PC-9 (cell line): ENCODE data around the gene SLC35A1. TPM values are rescaled to one million over a fixed set of nuclear protein-coding genes. Genes with fewer than 3 reads are reported as not detected.

Experiments
- BruUV-seq: library from RNA; stranded (reverse); fragments of 400-500 nt; replicated peaks from 2 replicates; lab custom pipeline; 2021; lab: Mats Ljungman, UMichigan
- CTCF ChIA-PET: fragments of 300-600 bp; sonication (Branson Sonifier 250); formaldehyde crosslinking; loops from one replicate; lab custom pipeline; 2022; ENCODE audit warnings: antibody characterized with exemption; lab: Charles Lee
- POLR2A ChIA-PET: fragments of 300-600 bp; sonication (Branson Sonifier 250); formaldehyde crosslinking; loops from one replicate; lab custom pipeline; 2022; ENCODE audit warnings: antibody characterized with exemption; ENCODE audit not compliant: unreplicated experiment; lab: Charles Lee
- DNase-seq, 2 experiments: peaks; one replicate each; pipeline versions ENCODE4 v3.0.0 to v3.0.0-alpha.2; 2015 to 2022; ENCODE audit warnings: mixed read lengths in 1 of 2
- H2AFZ ChIP-seq: fragments of 200-600 bp; sonication (generic); 2 replicates; pipeline ENCODE4 v1.8.1; 2017; ENCODE audit warnings: antibody characterized with exemption
- H3F3A ChIP-seq: fragments of 200-600 bp; sonication (generic); 2 replicates; pipeline ENCODE4 v1.8.1; 2017; ENCODE audit warnings: antibody characterized with exemption, mild to moderate bottlenecking, low read depth; ENCODE audit not compliant: insufficient read depth
- H3K27ac ChIP-seq: fragments of 200-600 bp; sonication (generic); 2 replicates; pipeline ENCODE4 v1.6.1; 2016; ENCODE audit warnings: mixed run types
- H3K27me3 ChIP-seq: fragments of 200-600 bp; sonication (generic); 2 replicates; pipeline ENCODE4 v1.6.1; 2016; ENCODE audit warnings: low read depth, mixed run types; ENCODE audit not compliant: insufficient read depth
- H3K36me3 ChIP-seq: fragments of 200-600 bp; sonication (generic); 2 replicates; pipeline ENCODE4 v1.6.1; 2016; ENCODE audit warnings: low read depth, mixed run types
- H3K4me1 ChIP-seq: fragments of 200-600 bp; sonication (generic); replicated peaks from 2 replicates; pipeline ENCODE4 v1.6.1; 2016; ENCODE audit warnings: mixed run types; ENCODE audit not compliant: insufficient read depth
- H3K4me2 ChIP-seq: fragments of 200-600 bp; sonication (generic); 2 replicates; pipeline ENCODE4 v1.6.1; 2017; ENCODE audit warnings: mixed run types
- H3K4me3 ChIP-seq: fragments of 200-600 bp; sonication (generic); 2 replicates; pipeline ENCODE4 v1.6.1; 2016; ENCODE audit warnings: mixed run types
- H3K79me2 ChIP-seq: fragments of 200-600 bp; sonication (generic); 2 replicates; pipeline ENCODE4 v1.6.1; 2017; ENCODE audit warnings: low read depth, mixed run types
- H3K9me2 ChIP-seq: fragments of 200-600 bp; sonication (generic); 2 replicates; pipeline ENCODE4 v1.8.1; 2017; ENCODE audit warnings: mild to moderate bottlenecking; ENCODE audit not compliant: insufficient read depth
- H3K9me3 ChIP-seq: fragments of 200-600 bp; sonication (generic); 2 replicates; pipeline ENCODE4 v1.8.1; 2016; ENCODE audit warnings: low read depth; ENCODE audit not compliant: insufficient read depth
- H4K20me1 ChIP-seq: fragments of 200-600 bp; sonication (generic); 2 replicates; pipeline ENCODE4 v1.8.1; 2017; ENCODE audit not compliant: insufficient read depth
- EZH2 ChIP-seq: fragments of 200-600 bp; sonication (generic); IDR thresholded peaks from 2 replicates; pipeline ENCODE4 v1.8.0; 2017; ENCODE audit warnings: antibody characterized with exemption, low read depth
- intact Hi-C: fragments of 100-400 bp; cut with micrococcal nuclease; formaldehyde crosslinking; loops from one replicate; pipeline ENCODE4 v1.10.0; 2022; ENCODE audit not compliant: unreplicated experiment
- total RNA-seq: library from RNA; stranded (reverse); gene quantifications from 2 replicates; pipeline ENCODE4 v1.2.3, GENCODE V29; 2021
- TF ChIP-seq, protein P1 (sequence below): fragments of 200-600 bp; sonication (generic); conservative IDR thresholded peaks from 2 replicates; pipeline ENCODE4 v1.6.1; 2017; ENCODE audit warnings: mixed run types, antibody characterized with exemption, mild to moderate bottlenecking, moderate library complexity

Gene SLC35A1
- total RNA-seq, 1 experiment from 2014 or later: 9.3 TPM

DNA sequence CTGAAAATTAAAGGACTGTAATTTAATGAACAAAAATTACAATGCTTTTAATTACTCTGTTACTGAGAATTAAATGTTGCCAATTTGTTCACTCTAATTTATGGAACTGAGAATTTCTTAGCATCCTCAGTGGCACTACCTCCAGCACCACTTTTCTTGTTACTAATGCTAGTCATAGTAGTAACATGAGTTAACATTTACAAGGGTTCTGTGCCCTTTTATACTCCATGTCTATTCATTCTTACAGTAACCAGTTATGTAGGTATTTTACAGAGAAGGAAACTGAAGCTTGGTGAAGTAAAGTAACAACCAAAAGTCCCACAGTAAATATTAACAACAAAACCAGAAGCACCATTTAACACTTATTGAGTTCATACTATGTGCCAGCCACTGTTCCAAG, 82.7 kb downstream of the SLC35A1 start:
- ChIA-PET CTCF (no interaction called here), POLR2A (no interaction called here)
- Histone ChIP-seq H3K4me1 (no peaks in the 10 kb centered on the region), H3K36me3 (no peaks in the 10 kb centered on the region; the same call in 1 of the 2 replicates), H3K9me2 (no peaks in the 10 kb centered on the region), H3K27ac (no peak overlapping the region), H3K9me3 (no peaks in the 10 kb centered on the region), H3K4me3 (no peak overlapping the region), H3K4me2 (no peak overlapping the region), H2AFZ (no peak overlapping the region), H3K27me3 (no peaks in the 10 kb centered on the region), H3F3A (no peaks in the 10 kb centered on the region), H4K20me1 (no peaks in the 10 kb centered on the region; the same call in 1 of the 2 replicates), H3K79me2 (no peaks in the 10 kb centered on the region)
- TF ChIP-seq, protein P1, sequence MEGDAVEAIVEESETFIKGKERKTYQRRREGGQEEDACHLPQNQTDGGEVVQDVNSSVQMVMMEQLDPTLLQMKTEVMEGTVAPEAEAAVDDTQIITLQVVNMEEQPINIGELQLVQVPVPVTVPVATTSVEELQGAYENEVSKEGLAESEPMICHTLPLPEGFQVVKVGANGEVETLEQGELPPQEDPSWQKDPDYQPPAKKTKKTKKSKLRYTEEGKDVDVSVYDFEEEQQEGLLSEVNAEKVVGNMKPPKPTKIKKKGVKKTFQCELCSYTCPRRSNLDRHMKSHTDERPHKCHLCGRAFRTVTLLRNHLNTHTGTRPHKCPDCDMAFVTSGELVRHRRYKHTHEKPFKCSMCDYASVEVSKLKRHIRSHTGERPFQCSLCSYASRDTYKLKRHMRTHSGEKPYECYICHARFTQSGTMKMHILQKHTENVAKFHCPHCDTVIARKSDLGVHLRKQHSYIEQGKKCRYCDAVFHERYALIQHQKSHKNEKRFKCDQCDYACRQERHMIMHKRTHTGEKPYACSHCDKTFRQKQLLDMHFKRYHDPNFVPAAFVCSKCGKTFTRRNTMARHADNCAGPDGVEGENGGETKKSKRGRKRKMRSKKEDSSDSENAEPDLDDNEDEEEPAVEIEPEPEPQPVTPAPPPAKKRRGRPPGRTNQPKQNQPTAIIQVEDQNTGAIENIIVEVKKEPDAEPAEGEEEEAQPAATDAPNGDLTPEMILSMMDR: no peak
- TF ChIP-seq EZH2: no peak
- no peak for DNase-seq
- intact Hi-C loops: no loop called here
- no TSS peak for BruUV-seq

DNA sequence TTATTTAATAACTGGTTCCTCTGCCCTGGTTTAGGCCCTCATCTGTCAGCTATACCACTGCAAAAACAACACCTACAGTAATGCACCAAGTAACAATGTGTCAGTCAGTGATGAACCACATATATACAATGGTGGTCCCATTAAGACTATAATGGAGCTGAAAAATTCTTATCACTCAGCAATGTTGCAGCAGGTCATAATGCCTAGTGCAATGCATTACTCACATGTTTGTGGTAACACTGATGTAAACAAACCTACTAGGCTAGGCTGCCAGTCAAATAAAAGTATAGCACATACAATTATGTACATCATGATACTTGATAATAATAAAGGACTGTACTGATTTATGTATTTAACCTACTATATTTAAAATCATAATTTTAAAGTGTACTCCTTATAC, 85.7 kb downstream of the SLC35A1 start:
- no peaks in the 10 kb centered on the region; the same call in 1 of the 2 replicates for H4K20me1 ChIP-seq
- no peak overlapping the region for H3K27ac ChIP-seq
- H3K9me2 ChIP-seq: no peaks in the 10 kb centered on the region
- POLR2A ChIA-PET: no interaction called here
- no peak for TF ChIP-seq EZH2
- TF ChIP-seq, protein P1: no peak
- no peak overlapping the region for H3K4me3 ChIP-seq
- no peaks in the 10 kb centered on the region for H3F3A ChIP-seq
- no TSS peak for BruUV-seq
- H3K79me2 ChIP-seq: no peaks in the 10 kb centered on the region
- CTCF ChIA-PET: no interaction called here
- H2AFZ ChIP-seq: no peak overlapping the region
- no peak overlapping the region for H3K4me2 ChIP-seq
- intact Hi-C loops: no loop called here
- H3K9me3 ChIP-seq: no peaks in the 10 kb centered on the region
- H3K27me3 ChIP-seq: no peaks in the 10 kb centered on the region
- H3K4me1 ChIP-seq: no peaks in the 10 kb centered on the region
- no peak for DNase-seq
- peaks cover 6% of the 10 kb centered on the region for H3K36me3 ChIP-seq

DNA sequence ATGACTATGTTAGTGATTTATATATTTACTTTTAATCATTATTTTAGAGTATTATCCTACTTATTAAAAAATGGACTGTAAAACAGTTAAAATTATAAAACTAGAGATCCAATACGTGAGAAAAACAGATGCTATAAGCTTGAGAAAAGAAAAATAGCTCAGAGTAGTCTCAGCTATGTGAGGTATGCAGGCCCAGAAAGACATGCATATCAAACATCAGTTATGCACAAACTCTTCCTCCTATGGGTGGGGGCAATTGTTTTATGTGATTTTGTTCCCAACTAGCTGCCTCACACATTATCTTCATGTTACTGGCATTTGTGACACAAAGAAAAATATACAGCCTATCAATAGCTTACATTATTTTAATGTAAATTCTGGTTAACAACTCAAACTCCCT, 88.2 kb downstream of the SLC35A1 start:
- Histone ChIP-seq H3K9me3 (no peaks in the 10 kb centered on the region), H3K4me1 (no peaks in the 10 kb centered on the region), H3K4me3 (no peak overlapping the region), H3K4me2 (no peak overlapping the region), H3K36me3 (peaks cover 13% of the 10 kb centered on the region), H3K79me2 (no peaks in the 10 kb centered on the region), H3K27ac (no peak overlapping the region), H3K27me3 (no peaks in the 10 kb centered on the region), H2AFZ (no peak overlapping the region), H3F3A (no peaks in the 10 kb centered on the region), H3K9me2 (no peaks in the 10 kb centered on the region), H4K20me1 (no peaks in the 10 kb centered on the region; the same call in 1 of the 2 replicates)
- no peak for DNase-seq
- POLR2A ChIA-PET: interaction anchor here (0.6 to 0.7 kb wide), 2 partner anchors 9 to 47 kb away, joined by 5 to 8 read pairs; no protein-coding TSS in a partner anchor
- CTCF ChIA-PET: no interaction called here
- BruUV-seq: no TSS peak
- intact Hi-C loops: no loop called here
- no peak for TF ChIP-seq EZH2
- TF ChIP-seq, protein P1: no peak

Other genes with a start within 250 kb of the SLC35A1 start
- 5.3 and 6.7 TPM in 2 replicates for gene SMIM8, start 150.4 kb upstream of the SLC35A1 start, total RNA-seq
- not detected in 2 replicates for gene GJB7, start 143.7 kb upstream of the SLC35A1 start, total RNA-seq
- gene C6orf163, start 128.2 kb upstream of the SLC35A1 start, total RNA-seq: 1.5 and 2.0 TPM in 2 replicates
- 2.9 and 3.2 TPM in 2 replicates for gene CFAP206, start 65.0 kb upstream of the SLC35A1 start, total RNA-seq
- gene RARS2, start 117.0 kb downstream of the SLC35A1 start, total RNA-seq: 22.6 and 34.6 TPM in 2 replicates
- 19.8 and 24.3 TPM in 2 replicates for gene ORC3, start 117.2 kb downstream of the SLC35A1 start, total RNA-seq
- gene AKIRIN2, start 229.3 kb downstream of the SLC35A1 start, total RNA-seq: 34.7 and 48.3 TPM in 2 replicates